ENCODE data around the gene LPAR6. TPM values are rescaled to one million over a fixed set of nuclear protein-coding genes. Genes with fewer than 3 reads are reported as not detected.
A peak's percentile ranks its signal among the peaks of the same experiment; 100 is the strongest.

Gene LPAR6
- total and polyA plus RNA-seq, 4 donors: 13.3 to 49.0 (median 25.9) TPM

DNA sequence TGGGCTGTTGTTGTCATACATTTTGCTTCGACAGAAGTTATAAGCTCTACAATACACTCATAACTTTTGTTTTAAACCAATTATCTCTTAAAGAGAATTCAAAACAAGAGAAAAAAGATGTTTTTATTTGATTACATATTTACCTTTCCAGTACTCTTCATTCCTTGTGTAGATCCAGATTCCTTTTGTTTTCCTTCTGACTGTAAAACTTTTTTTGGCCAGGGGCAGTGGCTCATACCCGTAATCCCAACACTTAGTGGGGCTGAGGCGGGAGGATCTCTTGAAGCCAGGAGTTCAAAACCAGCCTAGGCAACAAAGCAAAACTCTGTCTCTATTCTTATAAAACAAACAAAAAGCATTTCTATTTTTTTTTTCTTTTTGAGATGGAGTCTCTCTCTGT is 21.7 kb downstream of the LPAR6 start:
- Histone ChIP-seq H3K4me1 (ENCODE audit: control insufficient read depth in 5 of 5, insufficient read depth in 5 of 5, low read length in 5 of 5) (peaks cover 0 to 6% (median 0%) of the 10 kb centered on the region in 5 donors), H3K9me3 (ENCODE audit: control insufficient read depth in 4 of 4, insufficient read depth in 3 of 4, low read length in 3 of 4) (no peaks in the 10 kb centered on the region), H3K4me3 (no peak overlapping the region), H3K27ac (ENCODE audit: low read depth in 1 of 2, low read length in 1 of 2) (no peak overlapping the region), H3K36me3 (ENCODE audit: control insufficient read depth in 4 of 4, insufficient read depth in 4 of 4, low read length in 4 of 4) (peaks cover 0 to 4% (median 0%) of the 10 kb centered on the region in 4 donors), H3K27me3 (ENCODE audit: control insufficient read depth in 3 of 3, insufficient read depth in 3 of 3, low read length in 2 of 3) (no peaks in the 10 kb centered on the region), H3K9ac (ENCODE audit: insufficient read depth in 1 of 2, low read length in 2 of 2) (no peak overlapping the region)
- TF ChIP-seq CTCF (IDR thresholded peaks at IDR 0.05; ENCODE audit: control extremely low read depth, extremely low read depth): no peak
- ATAC-seq (ENCODE audit: insufficient read depth, low FRiP score): no peak
- DNase-seq: no peak
- WGBS, 2 donors: 93 to 99% methylated on average over 3 of the region's 3 CpGs

DNA sequence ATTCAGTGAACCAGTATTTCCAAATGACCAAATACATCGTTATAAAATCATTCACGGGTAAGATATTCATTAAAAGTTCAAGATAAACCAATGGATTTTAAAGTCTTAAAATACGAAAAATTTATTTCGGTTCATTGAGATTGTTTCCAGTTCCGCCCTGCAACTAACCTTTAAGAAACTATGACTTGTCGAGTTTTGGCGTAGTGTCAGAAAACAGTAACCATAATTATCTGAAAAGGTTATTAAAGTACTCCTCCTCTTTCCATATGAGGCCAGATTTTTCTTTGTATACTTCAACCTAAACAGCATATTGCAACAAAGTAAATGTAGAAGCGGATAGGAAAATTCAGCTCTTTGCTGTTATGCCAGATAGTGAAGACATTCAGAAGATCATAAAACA is 26.1 kb downstream of the LPAR6 start:
- H3K4me3 ChIP-seq: no peak overlapping the region
- WGBS, 2 donors: 92 to 96% methylated on average over 8 of the region's 8 CpGs
- no peak for TF ChIP-seq CTCF (IDR thresholded peaks at IDR 0.05; ENCODE audit: control extremely low read depth, extremely low read depth)
- no peak for ATAC-seq (ENCODE audit: insufficient read depth, low FRiP score)
- no peaks in the 10 kb centered on the region for H3K9me3 ChIP-seq (ENCODE audit: control insufficient read depth in 4 of 4, insufficient read depth in 3 of 4, low read length in 3 of 4)
- H3K4me1 ChIP-seq (ENCODE audit: control insufficient read depth in 5 of 5, insufficient read depth in 5 of 5, low read length in 5 of 5): peaks cover 0 to 6% (median 0%) of the 10 kb centered on the region in 5 donors
- H3K27me3 ChIP-seq (ENCODE audit: control insufficient read depth in 3 of 3, insufficient read depth in 3 of 3, low read length in 2 of 3): no peaks in the 10 kb centered on the region
- H3K9ac ChIP-seq (ENCODE audit: insufficient read depth in 1 of 2, low read length in 2 of 2): no peak overlapping the region
- peaks cover 0 to 4% (median 2%) of the 10 kb centered on the region in 4 donors for H3K36me3 ChIP-seq (ENCODE audit: control insufficient read depth in 4 of 4, insufficient read depth in 4 of 4, low read length in 4 of 4)
- no peak overlapping the region for H3K27ac ChIP-seq (ENCODE audit: low read depth in 1 of 2, low read length in 1 of 2)
- DNase-seq: peak in 2 of 3 donors; percentile 70 to 73

DNA sequence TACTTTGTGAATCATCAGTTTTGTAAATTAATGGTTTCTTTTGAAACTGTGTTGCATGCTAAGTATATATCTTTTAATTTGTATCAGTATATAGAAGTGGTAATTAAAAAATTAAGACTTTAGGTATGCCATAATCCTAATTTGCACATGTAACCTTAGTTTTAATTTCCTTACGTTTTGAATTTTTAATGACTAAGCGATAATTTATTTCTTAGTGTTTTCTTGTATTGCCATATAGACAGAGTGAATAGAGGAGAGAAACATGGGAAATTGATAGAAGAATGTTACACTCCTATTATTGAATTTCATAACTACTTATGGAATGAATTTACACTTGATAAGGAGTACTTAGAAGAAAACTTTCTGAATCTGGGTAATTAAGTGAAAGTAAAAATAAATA is 29.5 kb downstream of the LPAR6 start:
- 97 to 99% methylated on average over 2 of the region's 2 CpGs for WGBS, 2 donors
- DNase-seq: no peak
- Histone ChIP-seq H3K36me3 (ENCODE audit: control insufficient read depth in 4 of 4, insufficient read depth in 4 of 4, low read length in 4 of 4) (peaks cover 2 to 9% (median 6%) of the 10 kb centered on the region in 4 donors), H3K4me3 (no peak overlapping the region), H3K4me1 (ENCODE audit: control insufficient read depth in 5 of 5, insufficient read depth in 5 of 5, low read length in 5 of 5) (peaks cover 0 to 6% (median 0%) of the 10 kb centered on the region in 5 donors), H3K27me3 (ENCODE audit: control insufficient read depth in 3 of 3, insufficient read depth in 3 of 3, low read length in 2 of 3) (no peaks in the 10 kb centered on the region), H3K9me3 (ENCODE audit: control insufficient read depth in 4 of 4, insufficient read depth in 3 of 4, low read length in 3 of 4) (no peaks in the 10 kb centered on the region), H3K27ac (ENCODE audit: low read depth in 1 of 2, low read length in 1 of 2) (no peak overlapping the region), H3K9ac (ENCODE audit: insufficient read depth in 1 of 2, low read length in 2 of 2) (no peak overlapping the region)
- no peak for TF ChIP-seq CTCF (IDR thresholded peaks at IDR 0.05; ENCODE audit: control extremely low read depth, extremely low read depth)
- ATAC-seq (ENCODE audit: insufficient read depth, low FRiP score): no peak

DNA sequence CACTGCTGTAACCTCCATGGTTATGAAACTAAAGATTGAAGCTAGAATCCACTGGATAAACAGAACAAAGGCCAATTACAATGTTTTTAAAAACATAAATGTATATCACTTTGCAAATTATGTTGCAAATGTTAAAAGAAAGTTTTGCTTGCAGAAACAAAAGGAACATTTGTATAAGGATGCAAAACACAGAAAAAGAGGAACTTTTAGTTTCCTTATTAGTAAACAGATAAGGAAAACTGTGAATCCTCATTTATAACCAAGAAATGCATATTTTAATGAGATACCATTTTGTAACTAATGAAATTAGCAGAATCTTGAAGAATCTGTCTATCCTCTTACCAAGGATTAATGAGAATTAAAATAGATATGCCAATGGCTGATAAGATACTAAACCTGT is 32.3 kb downstream of the LPAR6 start:
- peaks cover 4 to 11% (median 6%) of the 10 kb centered on the region in 4 donors for H3K36me3 ChIP-seq (ENCODE audit: control insufficient read depth in 4 of 4, insufficient read depth in 4 of 4, low read length in 4 of 4)
- ATAC-seq (ENCODE audit: insufficient read depth, low FRiP score) (no peak), DNase-seq (no peak)

More for the DNA sequence above, 32.3 kb downstream of the LPAR6 start:
- Histone ChIP-seq H3K27ac (ENCODE audit: low read depth in 1 of 2, low read length in 1 of 2) (no peak overlapping the region), H3K27me3 (ENCODE audit: control insufficient read depth in 3 of 3, insufficient read depth in 3 of 3, low read length in 2 of 3) (no peaks in the 10 kb centered on the region), H3K9ac (ENCODE audit: insufficient read depth in 1 of 2, low read length in 2 of 2) (no peak overlapping the region), H3K9me3 (ENCODE audit: control insufficient read depth in 4 of 4, insufficient read depth in 3 of 4, low read length in 3 of 4) (no peaks in the 10 kb centered on the region), H3K4me3 (no peak overlapping the region), H3K4me1 (ENCODE audit: control insufficient read depth in 5 of 5, insufficient read depth in 5 of 5, low read length in 5 of 5) (no peaks in the 10 kb centered on the region)
- TF ChIP-seq CTCF (IDR thresholded peaks at IDR 0.05; ENCODE audit: control extremely low read depth, extremely low read depth): no peak

All from lung (tissue), 12 donors.